Measurements from ENCODE around the gene PREB. TPM values are rescaled to one million over a fixed set of nuclear protein-coding genes. Genes with fewer than 3 reads are reported as not detected.

The PREB gene
- total RNA-seq, 1 donor from 2014 or later, result 25.1 TPM

GRCh38 chr2:27085673-27086089 lies 48.8 kb downstream of the PREB start:
- H3K9ac ChIP-seq, result peak overlapping the region; percentile 49
- Mint-ChIP-seq H3K27me3 (ENCODE audit: insufficient read depth, low read depth) (peaks cover 6% of the 10 kb centered on the region), H3K9me3 (no peaks in the 10 kb centered on the region), H3K4me1 (peaks cover 28% of the 10 kb centered on the region), H3K27ac (no peak overlapping the region), H3K4me3 (peak overlapping the region; percentile 73), H3K36me3 (no peaks in the 10 kb centered on the region)
- no peaks in the 10 kb centered on the region for H4K20me1 ChIP-seq (ENCODE audit: low read depth)
- peaks cover 3% of the 10 kb centered on the region for H3K79me2 ChIP-seq (ENCODE audit: low read depth)
- peak; percentile 81 for DNase-seq (ENCODE audit: low spot score)
- no peaks in the 10 kb centered on the region for H3K36me3 ChIP-seq
- H3K27me3 ChIP-seq, result peaks cover 19% of the 10 kb centered on the region
- H3K9me3 ChIP-seq (ENCODE audit: low read depth), result no peaks in the 10 kb centered on the region
- no peak overlapping the region for H3K27ac ChIP-seq
- H3K4me1 ChIP-seq, result peaks cover 15% of the 10 kb centered on the region
- peak overlapping the region; percentile 61 for H3K4me3 ChIP-seq
- TF ChIP-seq EZH2phosphoT487 (IDR thresholded peaks at IDR 0.05) (no peak), EZH2 (IDR thresholded peaks at IDR 0.05) (peak; percentile 42), CTCF (IDR thresholded peaks at IDR 0.05) (peak; percentile 51)
- H2AFZ ChIP-seq (replicated peaks), result peak overlapping the region; percentile 89
- H3K4me2 ChIP-seq, result peak overlapping the region; percentile 97
- peaks cover 23% of the 10 kb centered on the region for H3F3A ChIP-seq (ENCODE audit: low read depth)

GRCh38 chr2:27085062-27085672 lies 49.3 kb downstream of the PREB start:
- Histone ChIP-seq H3K27me3 (peaks cover 19% of the 10 kb centered on the region), H3K9me3 (ENCODE audit: low read depth) (no peaks in the 10 kb centered on the region), H4K20me1 (ENCODE audit: low read depth) (no peaks in the 10 kb centered on the region), H3F3A (ENCODE audit: low read depth) (peaks cover 23% of the 10 kb centered on the region), H3K4me2 (peak overlapping the region; percentile 97), H3K36me3 (no peaks in the 10 kb centered on the region), H3K4me3 (peak overlapping the region; percentile 61), H3K27ac (no peak overlapping the region), H3K4me1 (peaks cover 15% of the 10 kb centered on the region), H2AFZ (replicated peaks) (peak overlapping the region; percentile 89), H3K9ac (peak overlapping the region; percentile 49), H3K79me2 (ENCODE audit: low read depth) (peaks cover 3% of the 10 kb centered on the region)
- TF ChIP-seq EZH2 (IDR thresholded peaks at IDR 0.05) (no peak), EZH2phosphoT487 (IDR thresholded peaks at IDR 0.05) (no peak), CTCF (IDR thresholded peaks at IDR 0.05) (no peak)
- no peaks in the 10 kb centered on the region for H3K36me3 Mint-ChIP-seq
- no peaks in the 10 kb centered on the region for H3K9me3 Mint-ChIP-seq
- H3K4me1 Mint-ChIP-seq, result peaks cover 31% of the 10 kb centered on the region
- H3K27ac Mint-ChIP-seq, result no peak overlapping the region
- H3K4me3 Mint-ChIP-seq, result peak overlapping the region; percentile 73
- DNase-seq (ENCODE audit: low spot score), result no peak
- H3K27me3 Mint-ChIP-seq (ENCODE audit: insufficient read depth, low read depth), result peaks cover 6% of the 10 kb centered on the region

GRCh38 chr2:27084297-27085061 lies 50.0 kb downstream of the PREB start:
- DNase-seq (ENCODE audit: low spot score), result no peak
- Histone ChIP-seq H3K36me3 (no peaks in the 10 kb centered on the region), H3K27me3 (peaks cover 19% of the 10 kb centered on the region), H3K79me2 (ENCODE audit: low read depth) (peaks cover 3% of the 10 kb centered on the region), H3K4me2 (no peak overlapping the region), H3K4me1 (peaks cover 15% of the 10 kb centered on the region), H3K27ac (no peak overlapping the region), H3F3A (ENCODE audit: low read depth) (peaks cover 23% of the 10 kb centered on the region), H4K20me1 (ENCODE audit: low read depth) (no peaks in the 10 kb centered on the region), H3K9ac (no peak overlapping the region), H3K4me3 (no peak overlapping the region), H3K9me3 (ENCODE audit: low read depth) (no peaks in the 10 kb centered on the region), H2AFZ (replicated peaks) (no peak overlapping the region)
- peaks cover 6% of the 10 kb centered on the region for H3K27me3 Mint-ChIP-seq (ENCODE audit: insufficient read depth, low read depth)
- H3K4me1 Mint-ChIP-seq, result peaks cover 35% of the 10 kb centered on the region
- H3K27ac Mint-ChIP-seq, result peak overlapping the region; percentile 66
- no peaks in the 10 kb centered on the region for H3K36me3 Mint-ChIP-seq
- TF ChIP-seq EZH2phosphoT487 (IDR thresholded peaks at IDR 0.05), result no peak
- TF ChIP-seq CTCF (IDR thresholded peaks at IDR 0.05), result no peak
- no peak for TF ChIP-seq EZH2 (IDR thresholded peaks at IDR 0.05)
- no peaks in the 10 kb centered on the region for H3K9me3 Mint-ChIP-seq
- H3K4me3 Mint-ChIP-seq, result peak overlapping the region; percentile 55
